CD4-positive, alpha-beta T cell treated with Interleukin-6 for 4 hours (primary cell): Measurements from ENCODE around the gene CACHD1.
A peak's percentile ranks its signal among the peaks of the same experiment; 100 is the strongest.

ENCODE experiments used
- DNase-seq: peaks from one replicate; pipeline ENCODE4 v3.0.0-alpha.2; 2020; ENCODE audit warnings: mixed read lengths

The CACHD1 gene

DNA sequence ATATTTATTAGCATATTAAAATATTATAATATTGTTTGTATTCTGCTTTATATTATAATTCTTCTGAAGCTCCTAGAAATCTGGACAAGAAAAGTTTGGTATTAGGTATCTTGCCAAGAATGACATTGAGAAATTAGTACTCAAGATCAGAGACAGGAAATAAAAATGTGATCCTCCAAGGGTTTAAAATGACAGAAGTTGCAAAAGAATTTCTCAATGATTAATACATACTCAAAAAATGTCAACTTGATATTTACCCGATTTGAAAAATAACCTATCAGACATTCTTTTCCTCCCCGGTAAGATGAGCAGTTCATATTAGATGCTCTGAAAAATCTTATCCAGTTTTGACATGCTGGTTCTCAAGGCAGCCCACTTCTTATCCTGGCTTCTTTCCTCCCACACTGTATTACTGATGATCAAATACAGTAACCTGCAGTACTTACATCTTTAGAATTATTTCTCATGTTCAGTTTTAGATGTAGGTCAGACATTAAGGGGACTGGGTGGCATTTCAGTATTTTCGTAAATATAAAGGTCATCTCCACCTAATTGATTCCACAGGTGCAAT is 55.3 kb downstream of the CACHD1 start:
- DNase-seq: no peak

DNA sequence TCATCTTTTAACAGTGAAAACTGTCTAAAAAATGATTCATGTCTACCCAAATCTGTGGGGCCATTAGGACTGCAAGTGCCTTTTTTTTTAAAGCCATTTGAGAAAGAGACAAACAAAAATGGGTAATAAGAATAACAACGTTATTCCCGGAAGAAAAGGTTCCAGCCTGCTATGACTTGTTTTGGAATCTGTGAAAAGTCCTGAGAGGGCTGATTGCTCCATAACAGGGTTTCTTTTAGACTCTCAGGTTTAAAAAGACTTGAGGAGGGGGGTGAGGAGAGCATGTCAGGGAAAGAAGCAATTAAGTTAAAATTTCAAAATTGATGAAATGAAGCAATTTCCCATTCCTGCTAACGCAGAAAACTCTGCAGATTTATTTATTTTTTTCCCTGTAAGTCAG is 56.4 kb downstream of the CACHD1 start:
- DNase-seq: no peak

DNA sequence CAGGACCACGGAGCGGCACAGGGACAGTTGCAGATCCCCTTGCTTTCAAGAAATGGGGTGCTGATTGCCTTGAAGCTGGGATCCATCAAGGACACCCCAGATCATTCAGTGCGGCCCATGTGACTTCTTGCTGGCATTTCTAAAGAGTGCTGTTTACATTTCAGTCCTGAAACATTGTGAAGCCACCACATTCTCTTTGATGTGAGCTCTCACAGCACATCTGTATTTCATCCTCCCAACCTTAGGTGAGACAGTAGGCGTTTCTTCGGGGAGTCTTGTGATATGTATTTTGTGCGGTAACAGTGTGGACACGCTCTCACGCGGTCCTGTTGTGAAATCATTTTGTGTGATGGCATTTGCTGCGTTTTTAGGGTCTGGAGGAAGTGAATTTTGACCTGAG is 57.2 kb downstream of the CACHD1 start:
- DNase-seq: peak; percentile 13

DNA sequence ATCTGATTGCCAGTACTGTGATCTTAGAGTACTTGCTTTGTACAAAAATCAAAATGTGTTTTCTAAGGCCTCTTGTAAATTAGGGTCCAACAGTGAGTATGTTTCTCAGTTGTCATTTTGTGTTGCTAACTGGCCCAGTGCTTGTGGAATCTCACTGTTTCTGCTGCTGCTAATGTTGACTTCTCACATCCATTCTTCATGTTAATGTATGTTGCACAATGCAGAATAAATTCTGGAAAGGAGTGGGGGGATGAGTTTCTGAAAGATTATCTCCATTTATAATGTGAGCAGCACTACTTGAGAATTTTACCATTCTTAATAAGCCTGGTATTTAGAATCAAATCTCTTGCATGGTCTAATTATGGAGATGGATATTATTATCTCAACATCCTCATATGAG is 57.9 kb downstream of the CACHD1 start:
- DNase-seq: no peak

DNA sequence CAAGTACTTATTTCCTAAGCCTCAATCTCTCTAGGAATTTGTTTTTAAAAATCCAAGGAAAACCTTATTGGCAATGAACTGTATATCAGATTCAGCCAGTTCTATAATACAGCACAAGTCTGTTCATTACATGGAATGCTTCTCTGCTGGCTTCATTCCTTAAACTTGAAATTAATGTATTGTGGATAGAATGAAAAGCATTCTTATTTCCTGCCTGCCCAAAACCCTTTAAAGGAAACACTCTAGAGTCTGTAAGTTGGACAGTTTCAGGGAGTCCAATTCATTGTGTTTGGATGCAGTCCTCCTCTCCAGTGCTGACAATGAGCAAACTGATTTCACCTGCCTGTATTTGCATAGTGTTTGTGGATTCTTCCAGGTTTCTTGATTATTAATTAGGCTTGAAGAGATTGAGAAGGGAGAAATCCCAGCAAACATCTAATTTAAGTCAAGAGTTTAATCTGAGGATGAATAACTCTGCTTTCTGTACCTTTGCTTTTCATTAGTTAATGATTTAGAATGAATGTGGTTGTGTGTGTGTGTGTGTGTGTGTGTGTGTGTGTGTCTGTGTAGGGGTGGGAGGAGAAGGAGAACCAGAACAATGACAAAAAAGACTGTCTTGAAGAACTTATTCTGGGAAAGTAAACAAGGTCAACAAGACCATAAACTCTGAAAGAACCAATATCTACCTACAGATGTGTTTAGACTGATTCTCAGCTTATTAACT is 61.2 kb downstream of the CACHD1 start:
- no peak for DNase-seq

DNA sequence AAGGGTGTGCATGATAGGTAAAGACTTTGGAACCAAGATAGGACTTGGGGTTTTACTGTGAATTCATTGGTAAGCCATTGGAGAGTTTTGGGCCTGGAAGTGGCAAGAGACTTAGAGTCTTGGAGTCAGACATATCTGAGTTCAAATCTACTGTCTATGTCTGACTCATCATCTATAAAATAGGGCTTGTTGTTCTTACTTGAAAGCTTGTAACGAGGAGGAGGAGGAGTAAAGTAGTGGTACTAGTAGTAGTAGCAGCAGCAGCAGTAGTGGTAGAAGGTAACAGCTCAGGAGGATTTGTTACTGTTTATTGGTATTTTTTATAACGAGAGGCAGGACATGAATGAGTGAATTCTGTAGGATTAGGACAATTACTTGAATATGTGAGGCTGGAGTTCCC is 62.7 kb downstream of the CACHD1 start:
- DNase-seq: no peak

DNA sequence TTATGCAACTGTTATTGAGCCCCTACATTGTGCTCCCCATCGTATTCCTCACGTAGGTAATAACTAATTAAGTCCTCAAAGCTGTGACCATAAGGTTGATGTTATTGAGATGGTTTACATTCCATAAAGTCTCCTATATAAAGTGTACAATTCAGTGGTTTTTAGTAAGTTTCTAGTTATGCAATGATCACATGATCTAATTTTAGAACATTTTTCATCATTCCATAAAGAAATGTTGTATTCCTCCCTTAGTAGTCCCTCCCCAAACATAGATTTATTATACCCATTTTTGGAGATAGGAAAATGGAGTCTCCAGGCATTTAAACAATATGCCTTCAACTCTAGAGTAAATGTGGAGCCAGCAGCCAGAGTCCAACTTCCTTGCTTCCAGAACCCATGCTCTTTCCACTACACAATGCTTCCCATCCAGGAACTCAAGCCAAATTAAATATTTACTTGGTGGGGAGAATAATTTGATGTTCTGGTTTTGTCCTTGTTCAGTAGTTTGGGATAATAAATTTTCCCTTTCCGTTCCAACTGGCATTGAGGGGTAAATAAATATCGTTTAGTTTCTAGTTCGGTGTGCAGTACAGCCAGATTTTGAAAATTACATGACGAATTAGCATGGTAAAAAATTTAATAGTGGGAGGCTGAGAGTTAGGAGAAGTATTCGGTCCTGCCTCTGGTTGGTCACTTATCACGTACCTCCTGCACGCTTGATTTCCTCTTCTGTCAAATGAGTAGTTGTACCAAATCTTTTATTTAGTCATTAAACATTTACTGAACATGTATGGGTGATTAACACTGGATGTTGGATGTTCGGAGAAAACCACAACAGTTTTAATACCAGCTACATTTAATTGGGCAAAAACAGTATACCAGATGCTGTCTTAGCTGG is 66.3 kb downstream of the CACHD1 start:
- DNase-seq: no peak

DNA sequence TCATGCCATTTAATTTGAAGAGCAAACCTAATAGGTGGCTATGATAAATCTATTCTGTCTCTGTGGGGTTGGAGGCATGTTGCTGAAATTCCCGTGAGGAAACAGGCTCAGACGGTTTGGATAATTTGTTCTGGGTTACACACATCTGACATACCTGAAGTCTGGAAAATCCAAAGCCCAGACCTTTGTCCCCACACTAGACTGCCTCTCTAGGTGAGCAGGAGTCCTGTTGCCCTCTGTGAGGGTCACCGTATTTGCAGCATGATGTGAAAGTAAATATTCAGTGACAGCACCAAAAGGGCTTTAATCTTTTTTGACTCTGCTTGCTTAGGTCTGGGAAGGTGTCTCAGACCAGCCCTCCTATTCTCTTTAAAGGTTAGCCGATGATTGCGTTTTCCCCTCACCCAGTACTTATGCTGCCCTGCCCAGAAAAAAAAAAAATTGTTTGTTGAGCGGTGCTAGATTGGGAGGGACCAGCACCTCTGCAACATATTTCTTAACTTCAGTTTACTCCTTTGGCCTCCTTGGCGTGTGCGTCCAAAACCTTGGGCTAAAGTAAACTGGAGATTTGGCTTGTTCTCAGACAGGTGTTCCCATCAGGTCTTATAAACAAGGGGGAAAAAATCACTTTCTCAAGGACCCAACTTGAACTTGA is 67.0 kb downstream of the CACHD1 start:
- DNase-seq: no peak

DNA sequence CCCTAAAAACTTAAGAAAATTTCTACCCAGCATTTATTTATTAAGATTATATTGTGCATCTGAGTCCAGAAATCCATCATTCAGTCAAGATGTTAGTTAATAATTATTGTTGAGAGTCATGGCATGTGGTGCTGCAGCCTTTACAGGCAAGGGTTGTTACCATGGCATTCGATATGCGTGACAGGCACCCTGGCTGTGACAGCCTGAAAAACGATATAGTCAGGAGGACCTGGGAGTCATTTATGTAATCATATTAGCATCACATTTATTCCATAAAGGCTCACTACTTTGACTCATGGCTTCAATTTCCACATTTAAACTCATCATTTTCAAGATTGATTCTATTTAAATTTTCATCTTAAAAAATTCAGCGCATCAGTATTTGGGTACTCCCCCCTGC is 68.0 kb downstream of the CACHD1 start:
- no peak for DNase-seq

DNA sequence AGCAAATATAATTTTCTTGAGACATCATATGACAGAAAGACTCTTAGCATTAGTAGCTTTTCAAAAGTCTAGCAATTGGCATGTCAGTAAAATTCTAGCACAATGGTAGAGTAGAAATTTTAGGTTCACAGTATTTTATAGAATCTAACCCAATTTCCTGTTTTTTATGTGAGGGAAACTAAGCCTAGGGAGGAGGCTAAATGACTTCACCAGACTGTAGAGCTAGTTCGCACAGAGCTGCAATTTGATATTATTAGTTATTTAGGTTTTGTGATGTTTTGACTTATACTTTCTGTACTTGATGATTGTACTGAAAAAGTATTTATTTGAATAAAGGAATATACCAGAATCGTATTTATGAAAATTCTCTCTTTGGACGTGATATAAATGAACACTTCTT is 68.5 kb downstream of the CACHD1 start:
- no peak for DNase-seq

DNA sequence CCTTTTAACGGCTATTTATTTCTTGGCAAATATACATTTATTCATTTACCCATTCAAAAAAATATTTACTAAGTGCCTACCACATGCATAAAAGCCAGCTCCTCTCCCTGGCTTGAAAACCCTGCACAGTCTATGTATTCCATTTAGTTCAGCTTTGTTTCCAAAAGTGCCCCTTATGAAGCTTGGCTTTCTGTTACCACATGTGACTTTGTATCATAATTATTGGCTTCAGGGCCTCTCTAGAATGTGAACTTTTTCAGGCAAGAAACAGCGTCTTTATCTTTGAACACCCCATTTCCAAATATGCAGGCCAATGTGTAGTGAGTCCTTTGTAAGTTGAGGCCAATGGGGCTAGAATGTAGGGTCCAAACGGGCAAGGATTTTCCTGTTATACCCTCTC is 69.4 kb downstream of the CACHD1 start:
- DNase-seq: no peak

DNA sequence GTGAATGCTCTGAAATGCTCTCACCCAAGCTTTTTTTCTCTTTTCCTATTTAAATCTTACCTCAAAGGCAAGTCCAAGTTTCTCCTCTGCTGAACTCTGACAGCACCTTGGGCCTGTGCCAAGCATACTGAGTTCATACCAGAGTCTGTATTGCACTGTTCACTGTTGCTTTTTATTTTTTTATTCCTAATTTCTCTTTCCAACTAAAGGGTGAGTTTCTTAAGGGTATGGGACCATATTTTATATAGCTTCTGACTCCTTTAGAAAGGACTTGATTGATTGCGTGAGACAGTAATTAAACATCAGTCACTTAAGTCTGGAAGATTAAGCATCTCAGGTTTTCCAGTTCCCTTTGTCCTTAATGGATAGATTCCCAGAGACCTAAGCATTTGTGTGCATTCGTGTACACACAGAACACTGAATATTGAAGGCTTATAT is 69.9 kb downstream of the CACHD1 start:
- DNase-seq: peak; percentile 42

DNA sequence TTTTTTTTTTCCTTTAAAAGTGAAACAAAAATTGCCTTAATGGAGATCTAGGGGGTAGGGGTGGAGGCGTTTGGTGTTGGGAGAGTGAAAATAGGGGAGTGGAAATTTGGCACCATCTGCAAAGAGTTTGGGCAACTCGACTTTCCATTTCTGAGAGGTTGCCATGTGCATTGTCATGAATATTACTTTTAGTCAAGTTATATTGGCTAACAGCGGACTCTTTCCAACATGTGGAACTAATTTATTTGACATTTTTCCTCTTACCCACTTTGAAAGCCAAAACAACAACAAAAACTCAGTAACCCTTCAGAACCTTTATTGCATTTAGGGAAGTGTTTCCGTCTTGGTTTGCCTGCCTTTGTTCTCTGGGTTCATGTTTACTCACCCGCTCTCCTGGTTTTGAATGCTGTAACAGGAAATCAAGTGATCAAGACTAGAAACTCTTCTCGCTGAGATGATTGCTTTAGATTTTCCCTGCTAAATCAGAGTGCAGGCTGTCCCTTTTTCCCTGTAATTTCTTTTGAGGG is 70.4 kb downstream of the CACHD1 start:
- DNase-seq: peak; percentile 18

DNA sequence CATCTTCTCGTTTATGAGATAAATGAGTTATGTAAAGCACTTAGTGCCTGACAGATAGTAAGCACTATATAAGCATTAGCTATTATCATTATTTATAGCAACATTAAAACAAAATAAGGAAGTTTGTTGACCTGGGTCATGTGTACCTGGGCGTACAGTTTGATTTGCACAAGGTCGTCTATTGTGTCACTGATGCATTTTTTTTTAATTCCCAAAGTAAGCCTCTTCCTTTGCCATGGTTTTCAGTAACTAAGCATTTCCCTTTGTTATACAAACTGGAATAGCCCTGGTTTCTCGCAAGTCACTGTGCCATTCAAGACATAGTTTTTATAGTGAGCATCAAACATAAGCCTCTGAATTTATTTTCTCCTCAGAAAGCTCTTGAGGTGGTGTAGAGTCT is 72.2 kb downstream of the CACHD1 start:
- DNase-seq: no peak

DNA sequence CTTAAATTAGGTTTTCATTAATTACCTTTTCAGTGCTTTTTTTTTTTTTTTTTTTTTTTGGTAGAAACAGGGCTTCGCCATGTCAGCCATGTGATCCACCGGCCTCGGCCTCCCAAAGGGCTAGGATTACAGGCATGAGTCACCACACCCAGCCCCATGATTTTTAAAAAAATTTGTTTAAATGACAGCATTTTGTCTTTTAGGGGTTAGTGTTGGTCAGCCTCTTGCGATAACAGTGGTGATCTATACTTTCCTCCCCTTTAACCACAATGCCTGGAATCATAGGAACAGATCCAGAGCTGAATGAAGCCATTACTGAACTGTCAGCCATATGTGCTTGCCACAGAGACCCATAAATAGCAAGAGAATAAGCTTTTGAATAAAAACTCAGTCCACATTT is 73.9 kb downstream of the CACHD1 start:
- DNase-seq: no peak

DNA sequence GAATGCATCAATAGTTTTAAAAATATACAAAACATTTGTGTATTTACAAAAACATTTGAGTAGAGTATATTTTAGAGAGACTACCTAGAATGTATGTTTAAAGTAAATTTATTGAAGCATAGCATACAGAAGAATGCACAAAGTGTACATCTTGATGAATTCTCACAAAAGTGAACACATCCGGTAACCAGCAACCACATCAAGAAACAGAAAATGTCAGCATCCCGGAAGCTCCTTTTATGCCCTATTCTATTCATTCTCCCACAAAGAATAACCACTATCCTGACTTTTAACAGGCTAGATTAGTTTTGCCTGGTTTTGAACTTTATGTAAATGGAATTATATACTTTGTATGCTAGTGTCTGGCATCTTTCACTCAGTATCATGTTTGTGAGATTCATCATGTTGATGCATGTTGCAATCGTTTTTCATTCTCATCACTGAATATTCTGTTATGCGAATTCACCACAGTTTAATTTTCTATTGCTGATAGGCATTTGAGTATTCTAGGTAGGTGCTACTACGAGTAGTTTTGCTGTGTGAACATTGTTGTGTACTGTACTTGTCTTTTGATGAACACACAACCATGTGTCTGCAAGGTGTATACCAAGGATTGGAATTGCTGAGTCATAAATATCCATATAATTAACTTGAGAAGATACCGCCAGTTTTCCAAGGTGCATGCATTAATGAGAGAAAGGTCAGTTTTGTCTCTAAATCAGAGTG is 75.4 kb downstream of the CACHD1 start:
- DNase-seq: peak; percentile 40

DNA sequence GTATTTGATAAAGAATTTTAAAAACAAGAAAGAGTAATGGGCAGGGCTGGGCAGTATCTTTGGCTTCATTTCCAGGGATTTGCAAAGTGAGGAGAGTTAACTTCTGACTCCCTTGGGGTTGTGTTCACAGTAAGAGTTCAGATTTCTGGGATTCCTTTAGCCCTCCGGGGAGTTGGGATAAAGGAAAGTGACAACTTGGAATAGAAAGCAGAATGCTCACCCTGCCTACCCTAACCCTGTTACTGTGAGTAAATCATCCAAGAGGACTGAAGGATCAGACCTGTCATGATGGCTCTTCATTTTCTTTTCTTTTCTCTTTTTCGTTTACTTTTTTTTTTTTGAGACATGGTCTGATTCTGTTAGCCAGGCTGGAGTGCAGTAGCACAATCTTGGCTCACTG is 76.1 kb downstream of the CACHD1 start:
- DNase-seq: no peak

DNA sequence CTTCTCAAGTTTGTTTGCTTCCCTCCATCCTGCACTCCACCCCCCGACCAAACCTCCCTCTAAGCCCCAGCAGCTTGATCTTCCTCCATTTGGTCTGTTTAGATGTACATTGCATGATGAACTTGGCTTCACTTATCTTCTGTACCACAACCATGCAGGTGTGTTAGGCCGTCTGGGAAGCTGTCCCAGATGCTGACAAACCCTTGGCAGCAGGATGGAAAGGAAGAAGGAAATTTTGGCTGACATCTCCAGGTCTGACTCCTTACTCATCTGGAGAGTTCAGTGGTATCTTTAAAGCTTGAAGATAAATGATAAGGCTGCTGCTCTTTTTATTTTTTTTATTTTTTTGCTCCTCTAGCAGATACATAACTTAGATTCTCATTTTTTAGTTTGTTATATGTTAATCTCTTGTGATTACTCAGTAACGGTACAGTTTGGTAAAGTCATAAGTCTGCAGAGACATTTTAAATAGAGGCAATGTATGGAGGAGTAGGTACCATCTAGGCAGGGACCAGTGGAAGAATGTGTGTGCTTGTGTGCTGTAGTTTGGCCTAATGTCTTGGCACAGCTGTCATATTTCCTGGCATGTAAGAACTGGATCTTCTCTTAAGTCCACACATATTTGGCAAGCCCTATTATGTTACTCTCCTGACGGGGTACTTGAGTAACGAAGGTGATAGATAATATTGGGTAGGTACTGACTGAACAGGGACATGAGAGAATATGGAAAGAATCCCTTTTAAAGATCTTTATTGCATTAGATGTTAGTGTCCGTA is 79.7 kb downstream of the CACHD1 start:
- DNase-seq: no peak

DNA sequence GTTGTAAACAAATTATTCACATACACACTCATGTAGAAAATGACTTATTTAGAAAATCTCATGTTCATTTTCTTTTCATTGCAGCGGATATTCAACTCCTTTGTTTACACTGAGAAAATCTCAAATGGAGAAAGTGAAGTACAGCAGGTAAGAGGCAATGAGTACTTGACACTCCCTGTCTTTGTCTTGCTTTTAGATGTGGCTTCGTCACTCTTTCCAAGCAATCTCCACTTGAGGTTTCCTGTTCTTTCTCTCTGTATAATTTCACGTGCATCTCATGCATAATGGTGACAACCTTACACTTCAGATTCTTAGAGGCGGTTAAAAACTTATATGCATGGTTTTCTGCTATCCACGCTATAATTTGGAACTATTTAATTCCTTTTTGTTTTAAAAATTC is 80.6 kb downstream of the CACHD1 start:
- peak; percentile 12 for DNase-seq

DNA sequence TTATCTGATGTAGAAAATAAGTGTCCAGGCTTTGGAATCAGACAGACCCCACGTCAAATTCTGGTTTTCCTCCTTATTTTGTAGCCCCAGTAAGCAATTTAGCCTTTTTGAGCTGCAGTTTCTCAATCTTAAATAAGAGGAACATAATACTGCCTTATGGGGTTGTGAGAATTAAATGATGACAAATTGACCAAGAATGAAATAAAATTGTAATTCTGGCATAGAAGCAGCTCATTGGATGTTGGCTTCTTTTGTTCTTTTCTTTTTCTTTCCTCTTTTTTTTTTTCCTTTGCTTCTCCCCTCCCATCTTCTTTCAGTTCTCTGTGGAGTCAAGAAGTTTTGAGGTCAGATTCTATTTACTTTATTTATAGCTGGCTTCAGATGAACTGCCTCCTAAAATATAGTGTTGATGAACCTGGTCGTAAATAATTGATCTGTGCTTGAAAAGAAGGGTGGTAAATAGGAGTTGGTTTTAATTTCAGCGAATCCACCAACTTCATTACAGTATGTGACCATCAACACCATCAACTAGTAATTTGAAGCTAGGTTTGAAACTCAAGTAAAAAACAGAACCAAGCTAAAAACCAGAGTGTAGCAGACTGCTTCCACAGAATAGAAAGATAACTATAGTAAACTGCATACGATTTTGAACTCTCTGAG is 81.1 kb downstream of the CACHD1 start:
- DNase-seq: no peak

DNA sequence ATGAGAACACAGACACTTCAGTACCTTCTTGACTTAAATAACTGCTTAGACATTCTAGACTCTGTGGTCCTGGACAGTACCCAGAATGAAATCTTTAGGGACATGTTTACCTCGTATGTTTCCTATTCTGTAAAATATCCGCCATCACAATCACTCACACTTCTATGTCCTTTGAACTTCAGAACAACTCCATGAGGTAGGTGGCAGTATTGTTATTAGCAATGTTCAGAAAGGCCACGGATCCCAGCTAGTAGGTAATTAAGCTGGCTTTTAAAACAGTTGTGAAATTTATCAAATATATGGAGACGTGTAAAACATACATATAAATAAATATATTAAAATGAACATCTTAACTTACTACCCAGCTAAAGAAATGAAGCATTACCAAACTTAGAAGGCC is 83.4 kb downstream of the CACHD1 start:
- no peak for DNase-seq
